Hematopoietic multipotent progenitor cell treated with erythropoietin and hydrocortisone succinate and interleukin-3 and kit ligand, for 4 days (in vitro differentiated cells): ENCODE data around the gene CSNK2A1.
"Not testable (repeated sequence)": the region's sequence is repeated elsewhere in the genome, so short reads cannot be mapped to it uniquely, and the experiment has no call there.

Experiments used
- DNase-seq: peaks from one replicate; pipeline ENCODE4 v3.0.0-alpha.2; 2015

CSNK2A1 gene

GRCh38 chr20:531608-532007, 12.0 kb downstream of the CSNK2A1 start:
- peak; percentile 32 for DNase-seq

- DNase-seq, result no peak
Observed at GRCh38 chr20:530321-530720, 13.3 kb downstream of the CSNK2A1 start.

DNA sequence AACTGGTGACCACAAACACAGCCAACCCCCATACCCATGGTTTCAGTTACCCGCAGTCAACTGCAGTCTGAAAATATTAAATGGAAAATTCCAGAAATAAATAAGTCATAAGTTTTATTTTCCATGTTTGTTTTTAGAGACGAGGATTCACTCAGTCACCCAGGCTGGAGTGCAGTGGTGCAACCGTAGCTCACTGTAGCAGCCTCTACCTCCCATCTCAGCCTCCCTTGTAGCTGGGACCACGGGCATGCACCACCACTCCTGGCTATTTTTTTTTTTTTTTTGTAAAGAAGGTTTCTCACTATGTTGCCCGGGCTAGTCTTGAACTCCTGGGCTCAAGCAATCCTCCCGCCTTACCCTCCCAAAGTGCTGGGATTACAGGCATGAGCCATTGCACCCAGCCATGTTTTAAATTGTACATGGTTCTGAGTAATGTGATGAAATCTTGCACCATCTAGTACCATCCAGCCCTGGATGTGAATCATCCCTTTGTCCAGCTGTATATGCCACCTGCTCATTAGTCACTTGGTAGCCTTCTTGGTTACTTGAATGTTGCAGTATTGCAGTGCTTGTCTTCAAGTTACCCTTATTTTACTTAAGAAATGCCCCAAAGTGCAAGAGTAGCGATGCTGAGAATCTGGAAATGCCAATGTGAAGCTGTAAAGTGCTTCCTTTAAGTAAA, 14.5 kb downstream of the CSNK2A1 start:
- no peak for DNase-seq

DNA sequence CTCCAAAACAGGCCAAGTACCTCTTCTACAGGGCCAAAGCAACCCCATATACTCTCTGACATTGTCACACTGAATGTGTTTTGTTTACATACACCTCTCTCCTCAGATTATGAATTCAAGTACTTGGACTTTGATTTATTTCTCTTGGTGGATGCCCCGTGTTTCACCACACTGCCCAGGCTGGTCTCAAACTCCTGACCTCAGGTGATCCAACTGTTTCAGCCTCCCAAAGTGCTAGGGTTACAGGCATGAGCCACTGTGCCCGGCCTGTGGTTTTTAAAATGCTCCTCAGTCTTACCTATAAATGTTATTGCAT, 16.1 kb downstream of the CSNK2A1 start:
- no peak for DNase-seq

GRCh38 chr20:521860-522259, 21.7 kb downstream of the CSNK2A1 start:
- DNase-seq, result no peak

GRCh38 chr20:519999-520398, 23.6 kb downstream of the CSNK2A1 start:
- no peak for DNase-seq

DNA sequence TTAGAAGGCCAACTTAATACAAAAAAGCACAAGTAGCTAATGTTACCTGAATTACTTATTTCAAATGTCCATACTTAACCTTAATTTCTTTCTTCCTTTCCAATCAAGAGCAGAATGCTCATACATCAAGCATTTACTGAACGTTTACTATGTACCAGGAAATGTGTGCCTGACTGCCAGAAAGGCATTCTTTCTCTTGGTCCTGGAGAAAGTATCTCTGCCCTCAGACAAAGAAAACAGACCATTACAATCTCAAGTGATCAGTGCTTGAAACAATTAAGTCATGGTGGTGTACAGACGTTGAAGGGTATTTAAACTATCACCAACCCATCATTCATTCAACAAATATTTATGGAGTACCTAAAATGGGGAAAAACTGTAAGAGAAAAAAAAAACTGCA, 26.4 kb downstream of the CSNK2A1 start:
- DNase-seq, result no peak

DNA sequence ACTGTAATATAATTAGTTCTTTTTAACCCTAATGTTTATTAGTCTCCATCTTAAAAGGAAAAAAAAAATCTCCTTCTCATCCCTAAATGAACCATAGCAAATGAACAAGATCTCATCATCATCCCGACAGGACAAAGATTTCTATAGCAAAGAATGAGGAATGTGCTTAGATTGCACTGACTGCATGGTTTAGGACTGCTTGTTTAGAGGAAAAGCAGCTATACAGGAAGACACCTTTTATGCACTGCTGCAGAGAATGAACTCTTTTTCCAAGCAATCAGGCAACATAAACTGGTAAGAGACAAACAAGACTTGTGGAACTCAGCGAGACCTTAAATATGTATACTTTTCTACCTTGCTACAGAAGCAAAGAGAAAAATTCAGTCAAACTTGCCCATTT, 26.8 kb downstream of the CSNK2A1 start:
- no peak for DNase-seq

- DNase-seq, result no peak
Observed at GRCh38 chr20:515696-516095, 27.9 kb downstream of the CSNK2A1 start.

GRCh38 chr20:513429-513828, 30.2 kb downstream of the CSNK2A1 start:
- DNase-seq, result no peak

DNA sequence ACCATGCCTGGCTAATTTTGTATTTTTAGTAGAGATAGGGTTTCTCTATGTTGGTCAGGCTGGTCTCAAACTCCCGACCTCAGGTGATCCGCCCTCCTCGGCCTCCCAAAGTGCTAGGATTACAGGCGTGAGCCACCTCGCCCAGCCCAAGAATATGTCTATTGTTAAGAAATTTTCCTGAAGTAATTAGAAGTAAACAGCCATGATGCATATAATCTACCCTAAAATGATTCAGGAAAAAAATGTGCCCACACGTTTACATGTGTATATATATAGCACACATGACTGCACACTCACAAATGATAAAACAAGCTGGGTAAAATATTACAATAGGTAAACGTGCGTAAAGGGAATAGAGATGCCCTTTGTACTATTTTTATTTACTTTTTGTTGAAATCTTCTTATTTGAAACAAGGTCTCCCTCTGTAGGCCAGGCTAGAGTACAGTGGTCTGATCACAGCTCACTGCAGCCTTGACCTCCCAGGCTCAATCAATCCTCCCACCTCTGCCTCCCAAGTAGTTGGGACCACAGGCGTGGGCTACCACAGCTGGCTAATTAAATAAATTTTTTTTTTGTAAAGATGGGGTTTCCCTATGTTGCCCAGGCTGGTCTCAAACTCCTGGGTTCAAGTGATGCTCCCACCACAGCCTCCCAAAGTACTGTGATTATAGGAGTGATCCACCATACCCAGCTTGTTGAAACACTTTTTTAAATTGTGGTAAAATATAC, 33.1 kb downstream of the CSNK2A1 start:
- DNase-seq, result peak; percentile 16

DNA sequence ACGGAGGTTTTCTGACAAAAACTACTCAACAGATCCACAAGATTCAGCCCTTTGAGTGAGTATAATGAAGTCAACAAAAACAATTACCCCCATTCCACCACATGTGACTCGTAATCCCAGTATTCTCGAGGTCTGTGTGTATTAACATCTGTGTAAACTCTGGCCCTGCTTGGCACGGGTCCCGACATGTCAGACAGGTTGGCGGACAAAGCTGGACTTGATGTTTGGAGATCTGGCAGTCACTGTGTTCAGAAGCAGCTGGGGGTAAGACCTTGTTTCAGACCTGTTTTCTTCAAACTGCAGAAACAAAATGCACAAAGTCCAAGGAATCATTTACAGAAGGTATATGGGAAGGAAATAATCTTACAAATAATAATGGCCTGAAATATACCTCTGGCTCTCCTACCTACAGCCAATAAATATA, 35.2 kb downstream of the CSNK2A1 start:
- DNase-seq, result not testable (repeated sequence)

DNA sequence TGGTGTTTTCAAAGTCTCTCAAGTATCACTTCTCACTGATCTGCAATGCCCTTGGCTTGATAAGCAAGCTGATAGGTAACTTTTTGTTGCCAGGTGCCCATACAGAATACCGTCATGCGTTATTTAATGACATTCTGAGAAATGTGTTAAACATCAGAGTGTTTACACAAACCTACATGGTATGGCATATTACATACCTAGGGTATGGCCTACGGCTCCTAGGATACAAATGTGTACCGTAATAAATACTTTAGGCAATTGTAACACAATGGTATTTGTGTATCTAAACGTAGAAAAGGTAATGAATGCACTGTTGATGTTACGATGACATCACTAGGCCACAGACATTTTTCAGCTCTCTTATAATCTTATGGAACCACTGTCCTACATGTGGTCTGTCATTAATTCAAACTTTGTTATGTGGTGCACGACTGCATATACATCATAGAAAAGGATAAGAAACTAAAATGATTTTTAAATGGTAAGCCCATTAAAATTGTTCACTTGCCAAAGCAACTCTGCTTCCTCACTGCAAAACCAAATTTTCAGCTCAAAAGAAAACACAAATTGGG, 35.7 kb downstream of the CSNK2A1 start:
- no peak for DNase-seq

GRCh38 chr20:507006-507758, 36.4 kb downstream of the CSNK2A1 start:
- DNase-seq, result no peak

DNA sequence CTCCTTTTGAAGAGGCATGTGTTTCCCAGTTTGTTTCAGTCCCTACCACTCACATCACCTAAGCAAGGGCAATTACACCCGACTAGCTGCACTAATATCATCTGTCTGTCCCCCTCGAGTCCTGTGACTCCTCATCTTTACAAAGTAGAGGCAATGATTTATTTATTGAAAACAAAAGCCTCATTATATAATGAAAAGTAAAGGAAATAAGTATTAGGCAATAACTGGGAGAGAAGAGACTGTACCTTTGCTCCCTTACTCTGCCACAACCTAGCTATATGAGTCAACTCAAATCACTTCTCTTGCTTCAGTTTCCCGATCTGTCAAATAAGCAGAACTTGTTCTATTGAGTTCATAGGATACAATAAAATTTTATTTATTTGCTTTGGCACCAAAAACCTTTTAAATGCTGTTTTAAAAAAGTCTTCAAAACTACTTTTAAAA, 38.9 kb downstream of the CSNK2A1 start:
- no peak for DNase-seq

- no peak for DNase-seq
Observed at GRCh38 chr20:503048-503737, 40.4 kb downstream of the CSNK2A1 start.

- DNase-seq, result no peak
Observed at GRCh38 chr20:497979-498378, 45.6 kb downstream of the CSNK2A1 start.

GRCh38 chr20:496126-496696, 47.4 kb downstream of the CSNK2A1 start:
- no peak for DNase-seq

DNA sequence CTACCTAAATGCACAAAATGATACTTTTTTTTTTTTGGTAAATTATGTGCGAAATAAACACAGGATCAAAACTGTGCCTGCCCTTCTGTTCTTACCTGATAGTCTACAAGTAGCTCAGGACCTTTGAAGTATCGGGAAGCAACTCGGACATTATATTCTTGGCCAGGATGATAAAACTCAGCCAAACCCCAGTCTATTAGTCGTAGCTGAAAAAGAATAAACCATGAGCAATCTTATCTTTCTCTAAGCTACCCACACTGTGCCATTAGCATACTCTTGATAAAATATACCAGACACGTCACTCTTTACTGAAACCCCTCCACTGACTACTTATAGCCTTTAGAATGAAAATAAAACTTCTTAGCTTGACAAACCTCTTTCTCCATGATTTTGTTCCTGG, 51.4 kb downstream of the CSNK2A1 start:
- DNase-seq, result peak; percentile 76

DNA sequence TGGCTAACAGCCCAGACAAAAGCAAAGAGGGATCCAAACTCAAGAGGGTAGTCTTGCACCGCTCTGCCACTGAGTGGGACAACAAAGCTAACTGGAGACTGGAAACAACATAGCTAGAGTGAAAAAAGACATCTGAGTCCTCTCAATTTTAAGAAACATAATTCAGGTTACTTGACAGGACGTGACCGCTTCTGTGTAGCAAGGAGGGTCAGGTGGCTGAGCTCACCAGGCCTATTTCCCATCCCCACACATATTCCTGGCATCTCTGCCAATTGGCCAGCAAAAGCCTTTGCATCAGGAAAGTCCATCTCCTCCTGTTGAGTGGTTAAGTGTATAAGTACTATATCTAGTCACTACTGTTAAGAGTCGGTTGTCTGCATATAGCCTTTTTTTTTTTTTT, 55.9 kb downstream of the CSNK2A1 start:
- no peak for DNase-seq

- no peak for DNase-seq
Observed at GRCh38 chr20:483815-484644, 59.6 kb downstream of the CSNK2A1 start.

- no peak for DNase-seq
Observed at GRCh38 chr20:481167-481566, 62.4 kb downstream of the CSNK2A1 start.
